OCI-LY7 (cell line): ENCODE measurements around the gene FANCI.

Experiments used
- CTCF ChIP-seq: fragments of 200-600 bp; sonication (generic); conservative IDR thresholded peaks from 2 replicates; pipeline ENCODE4 v1.5.1; 2014; ENCODE audit warnings: mild to moderate bottlenecking, antibody characterized with exemption, low read length, moderate library complexity, mixed read lengths
- EZH2phosphoT487 ChIP-seq: fragments of 200-600 bp; sonication (generic); IDR thresholded peaks from 2 replicates; pipeline ENCODE4 v1.6.1; 2018; ENCODE audit warnings: low read depth, borderline replicate concordance, mild to moderate bottlenecking, mixed run types, antibody characterized with exemption, low read length, moderate library complexity, mixed read lengths

DNA sequence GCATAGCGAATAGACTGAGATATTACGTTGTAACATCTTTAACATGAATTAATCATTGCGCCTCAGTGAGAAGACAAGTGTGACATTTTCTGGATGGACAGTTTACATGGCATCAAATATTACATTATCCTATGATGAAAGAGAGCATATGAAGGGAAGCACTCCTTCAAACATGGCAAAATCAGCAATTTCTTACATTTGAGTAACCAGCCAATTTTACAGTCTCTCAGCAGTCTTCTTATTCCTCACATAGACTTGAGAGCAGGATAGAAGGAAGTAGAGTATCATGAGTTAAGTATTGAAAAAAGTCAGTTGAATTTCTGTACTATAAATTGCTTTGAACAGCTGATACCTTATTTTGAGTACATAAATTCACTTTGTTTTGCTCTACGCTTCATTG lies 38.9 kb downstream of the FANCI start:
- TF ChIP-seq CTCF, result no peak
- TF ChIP-seq EZH2phosphoT487, result no peak
